ENCODE measurements around the gene SUSD1.

GRCh38 chr9:112111461-112111860 is 63.6 kb downstream of the SUSD1 start:
- TF ChIP-seq POLR2AphosphoS5 (IDR thresholded peaks at IDR 0.05; ENCODE audit: borderline replicate concordance, low read depth, low read length) (no peak), EZH2 (IDR thresholded peaks at IDR 0.05) (no peak), FOXP2 (optimal IDR thresholded peaks at IDR 0.05; ENCODE audit: control extremely low read depth, extremely low read length, insufficient read depth) (no peak)
